ENCODE data around the gene HSPBP1. TPM values are rescaled to one million over a fixed set of nuclear protein-coding genes. Genes with fewer than 3 reads are reported as not detected.
A peak's percentile ranks its signal among the peaks of the same experiment; 100 is the strongest.
"Not testable (repeated sequence)": the region's sequence is repeated elsewhere in the genome, so short reads cannot be mapped to it uniquely, and the experiment has no call there.

Gene HSPBP1
- polyA plus RNA-seq (2014; cell fraction: cytosol; rRNA removed): 55.8 and 70.4 TPM in 2 replicates
- polyA plus RNA-seq (2014; cell fraction: nucleus; rRNA removed): 22.3 and 37.8 TPM in 2 replicates

- DNase-seq (ENCODE audit: low spot score): peak; percentile 94
These were observed at the start of gene HSPBP1 for GRCh38 chr19:55279770-55280643. HSPBP1 (minus strand) TSS chr19:55280110; CDS start chr19:55279608, 502 bp downstream.

- DNase-seq (ENCODE audit: low spot score): not testable (repeated sequence)
These were observed 48.9 kb upstream of the HSPBP1 start for GRCh38 chr19:55328774-55329318.

GRCh38 chr19:55325172-55325571 lies 45.3 kb upstream of the HSPBP1 start, which contains the start of gene TMEM150B:
TMEM150B (minus strand) TSS chr19:55325341; CDS start chr19:55321036, 4,305 bp downstream.
- no peak for DNase-seq (ENCODE audit: low spot score)

GRCh38 chr19:55324662-55325061 lies 44.8 kb upstream of the HSPBP1 start:
- no peak for DNase-seq (ENCODE audit: low spot score)

GRCh38 chr19:55322204-55322885 lies 42.4 kb upstream of the HSPBP1 start:
- no peak for DNase-seq (ENCODE audit: low spot score)

- DNase-seq (ENCODE audit: low spot score): no peak
These were observed 41.7 kb upstream of the HSPBP1 start for GRCh38 chr19:55321466-55322137.

GRCh38 chr19:55320844-55321419 lies 41.0 kb upstream of the HSPBP1 start:
- no peak for DNase-seq (ENCODE audit: low spot score)

GRCh38 chr19:55319785-55320184 lies 39.9 kb upstream of the HSPBP1 start:
- DNase-seq (ENCODE audit: low spot score): peak; percentile 33

GRCh38 chr19:55316646-55317045 lies 36.7 kb upstream of the HSPBP1 start:
- DNase-seq (ENCODE audit: low spot score): no peak

GRCh38 chr19:55315956-55316525 lies 36.1 kb upstream of the HSPBP1 start:
- DNase-seq (ENCODE audit: low spot score): no peak

GRCh38 chr19:55314396-55314795 lies 34.5 kb upstream of the HSPBP1 start:
- DNase-seq (ENCODE audit: low spot score): no peak

- no peak for DNase-seq (ENCODE audit: low spot score)
These were observed 33.0 kb upstream of the HSPBP1 start for GRCh38 chr19:55312621-55313512.

- no peak for DNase-seq (ENCODE audit: low spot score)
These were observed 31.9 kb upstream of the HSPBP1 start for GRCh38 chr19:55311797-55312196.

GRCh38 chr19:55311397-55311796 lies 31.5 kb upstream of the HSPBP1 start:
- DNase-seq (ENCODE audit: low spot score): no peak

- DNase-seq (ENCODE audit: low spot score): no peak
These were observed 30.6 kb upstream of the HSPBP1 start for GRCh38 chr19:55310498-55310897.

GRCh38 chr19:55309448-55309847 lies 29.5 kb upstream of the HSPBP1 start:
- no peak for DNase-seq (ENCODE audit: low spot score)

- DNase-seq (ENCODE audit: low spot score): no peak
These were observed 28.4 kb upstream of the HSPBP1 start for GRCh38 chr19:55308281-55308680.

GRCh38 chr19:55306712-55307111 lies 26.8 kb upstream of the HSPBP1 start:
- DNase-seq (ENCODE audit: low spot score): no peak

GRCh38 chr19:55305983-55306562 lies 26.2 kb upstream of the HSPBP1 start:
- DNase-seq (ENCODE audit: low spot score): no peak
